Adipose tissue (tissue), 3 donors: ENCODE data around the gene NDRG4. TPM values are rescaled to one million over a fixed set of nuclear protein-coding genes. Genes with fewer than 3 reads are reported as not detected.
"Not testable (repeated sequence)": the region's sequence is repeated elsewhere in the genome, so short reads cannot be mapped to it uniquely, and the experiment has no call there.

Experiments used
- H3K27ac ChIP-seq: one replicate; pipeline ENCODE4 v1.5.1; 2013; ENCODE audit warnings: low read depth, low read length
- WGBS, 3 donors: extraction: QIAGEN DNeasy Blood & Tissue Kit; methylation state at CpG; one replicate each; pipeline ENCODE4 v1.1.7; 2013; 5-methylcytosine and 5-hydroxymethylcytosine counted together
- polyA plus RNA-seq, 3 donors: library from polyadenylated mRNA; stranded (reverse); fragments of 200-250 nt; gene quantifications; one replicate each; pipeline ENCODE4 v1.2.3, GENCODE V29; 2013
- donor health status: healthy with polysubstance abuse.
- donor health status: Bipolar disorder and iron deficiency.
- donor health status: healthy.

Gene NDRG4
- polyA plus RNA-seq, 3 donors = 5.8 to 31.7 (median 21.8) TPM

DNA sequence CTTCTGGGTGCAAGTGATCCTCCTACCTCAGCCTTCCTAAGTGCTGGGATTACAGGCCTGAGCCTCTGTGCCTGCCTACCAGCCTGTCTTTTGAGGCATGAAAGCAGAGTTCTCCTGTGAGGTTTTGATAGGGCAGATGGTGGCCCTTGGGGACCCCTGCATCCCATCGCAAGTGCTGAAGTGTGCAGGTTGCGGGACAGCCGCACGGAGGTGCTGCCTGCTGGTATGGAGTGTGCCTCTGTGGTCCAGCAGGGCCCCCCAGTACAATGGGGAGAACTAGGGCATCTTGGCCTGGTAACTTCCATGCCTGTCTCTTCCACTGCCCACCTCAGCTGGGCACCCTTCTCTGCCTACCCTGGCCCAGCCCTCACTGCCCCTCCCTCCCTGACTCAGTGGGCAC is 9.9 kb upstream of the NDRG4 start:
- no peak overlapping the region for H3K27ac ChIP-seq
- WGBS, 3 donors = 96 to 99% (median 98%) methylated on average over 4 of the region's 4 CpGs

GRCh38 chr16:58490539-58490938 is 9.4 kb upstream of the NDRG4 start:
- WGBS, 3 donors = 91 to 94% (median 91%) methylated on average over 8 of the region's 8 CpGs
- not testable (repeated sequence) for H3K27ac ChIP-seq

GRCh38 chr16:58492066-58492465 is 7.9 kb upstream of the NDRG4 start:
- 71 to 77% (median 72%) methylated on average over 4 of the region's 4 CpGs for WGBS, 3 donors
- no peak overlapping the region for H3K27ac ChIP-seq

- 46 to 64% (median 50%) methylated on average over 5 of the region's 5 CpGs for WGBS, 3 donors
Measured at GRCh38 chr16:58492735-58493134, 7.2 kb upstream of the NDRG4 start.

GRCh38 chr16:58493756-58494431 is 6.0 kb upstream of the NDRG4 start:
- H3K27ac ChIP-seq = no peak overlapping the region
- 76 to 81% (median 80%) methylated on average over 20 of the region's 20 CpGs for WGBS, 3 donors

More at GRCh38 chr16:58492735-58493134, 7.2 kb upstream of the NDRG4 start:
- no peak overlapping the region for H3K27ac ChIP-seq

- H3K27ac ChIP-seq = no peak overlapping the region
- 4 to 19% (median 5%) methylated on average over 8 of the region's 8 CpGs for WGBS, 3 donors
Measured at GRCh38 chr16:58494981-58495520, 4.9 kb upstream of the NDRG4 start.

GRCh38 chr16:58495521-58496331 is 4.2 kb upstream of the NDRG4 start:
- no peak overlapping the region for H3K27ac ChIP-seq

DNA sequence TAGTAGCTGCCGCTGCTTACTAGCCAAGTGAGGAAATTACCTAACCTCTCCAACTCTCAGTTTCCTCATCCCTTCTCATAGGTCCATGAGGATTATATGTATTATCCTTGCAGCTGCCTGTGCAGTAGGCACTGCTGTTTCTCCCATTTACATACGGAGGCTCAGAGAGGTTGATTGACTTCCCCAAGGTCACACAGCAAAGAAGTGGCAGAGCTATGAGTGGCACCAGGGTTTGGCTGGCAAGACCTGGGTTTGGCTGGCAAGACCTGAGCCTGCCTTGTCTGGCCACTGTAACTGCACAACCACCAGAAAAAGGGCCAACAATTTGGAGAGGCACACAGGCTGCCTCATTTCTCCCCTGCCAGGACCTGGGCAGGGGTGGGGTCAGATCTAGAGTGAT is 2.5 kb upstream of the NDRG4 start:
- H3K27ac ChIP-seq = no peak overlapping the region
- 63 to 72% (median 71%) methylated on average over 2 of the region's 2 CpGs for WGBS, 3 donors

More at GRCh38 chr16:58495521-58496331, 4.2 kb upstream of the NDRG4 start:
- 57 to 63% (median 58%) methylated on average over 24 of the region's 24 CpGs for whole genome bisulfite sequencing, 3 donors

DNA sequence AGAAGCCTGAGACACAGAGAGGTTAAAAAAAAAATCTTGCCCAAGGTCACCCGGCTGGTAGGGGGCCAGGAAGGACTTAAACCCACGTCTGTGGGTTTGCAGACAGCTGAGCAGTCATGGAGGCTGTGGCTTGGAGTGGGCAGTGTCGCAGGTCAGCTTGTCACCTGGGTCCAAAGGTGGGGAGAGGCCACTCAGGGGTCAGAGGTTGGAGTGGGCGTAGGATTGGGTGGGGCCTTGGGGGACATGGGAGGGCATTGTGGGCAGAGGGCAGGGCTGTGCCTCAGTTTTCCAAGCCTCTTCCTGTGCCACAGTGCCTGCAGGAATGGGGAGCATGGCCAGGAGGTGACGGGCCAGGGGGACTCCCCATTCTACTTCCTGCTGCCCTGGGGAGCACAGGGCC is 2.0 kb upstream of the NDRG4 start:
- WGBS, 3 donors = 39 to 67% (median 59%) methylated on average over 5 of the region's 5 CpGs
- no peak overlapping the region for H3K27ac ChIP-seq

DNA sequence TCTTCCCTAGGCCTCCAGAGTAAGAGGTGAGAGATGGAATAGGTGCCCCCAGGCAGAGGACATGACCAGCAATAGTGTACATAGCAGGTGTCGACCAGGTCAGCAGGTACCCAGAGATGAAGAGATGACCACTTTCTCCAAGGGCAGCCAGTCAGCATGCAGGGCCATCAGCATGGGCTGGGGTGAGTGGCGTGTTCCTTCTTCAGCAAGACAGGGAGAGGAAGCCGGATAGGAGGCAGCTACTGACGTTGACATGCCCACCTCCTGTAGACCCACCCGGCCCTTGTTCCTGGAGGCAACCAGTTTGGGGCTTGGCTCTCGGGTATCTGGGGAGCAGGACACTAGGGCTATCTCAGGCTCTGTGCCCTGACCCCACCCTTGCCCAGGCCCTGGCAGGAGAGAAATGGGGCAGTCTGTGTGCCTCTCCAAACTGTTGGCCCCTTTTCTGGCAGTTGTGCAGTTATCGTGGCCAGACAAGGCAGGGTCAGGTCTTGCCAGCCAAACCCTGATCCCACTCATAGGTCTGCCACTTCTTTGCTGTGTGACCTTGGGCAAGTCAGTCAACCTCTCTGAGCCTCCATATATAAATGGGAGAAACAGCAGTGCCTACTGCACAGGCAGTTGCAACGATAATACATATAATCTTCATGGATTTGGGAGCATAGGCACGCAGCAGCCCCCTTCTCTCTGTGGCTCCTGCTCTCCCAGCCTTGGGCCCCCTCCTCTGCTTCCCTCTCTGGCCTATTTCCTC is 1.4 kb upstream of the NDRG4 start:
- H3K27ac ChIP-seq = no peak overlapping the region
- 77 to 81% (median 80%) methylated on average over 8 to 9 of the region's 9 CpGs for WGBS, 3 donors

DNA sequence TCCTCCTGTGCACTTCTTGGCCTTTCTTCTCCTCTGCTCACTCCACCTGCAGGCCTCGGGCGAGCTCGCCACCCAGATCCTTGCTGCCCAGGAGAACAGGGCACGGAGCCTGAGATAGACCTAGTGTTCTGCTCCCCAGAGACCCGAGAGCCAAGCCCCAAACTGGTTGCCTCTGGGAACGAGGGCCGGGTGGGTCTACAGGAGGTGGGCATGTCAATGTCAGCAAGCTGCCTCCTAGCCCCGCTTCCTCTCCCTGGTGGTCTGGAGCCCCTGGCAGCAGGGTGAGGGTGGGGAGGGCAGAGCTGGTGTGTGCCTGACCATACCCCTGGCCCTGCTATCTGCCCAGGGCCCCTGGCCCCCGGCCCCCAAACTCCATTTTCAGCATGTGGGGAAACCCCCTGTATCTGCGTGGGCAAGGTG is 841 bp upstream of the NDRG4 start:
- whole genome bisulfite sequencing, 3 donors = 86 to 91% (median 89%) methylated on average over 10 of the region's 10 CpGs
- H3K27ac ChIP-seq = no peak overlapping the region

DNA sequence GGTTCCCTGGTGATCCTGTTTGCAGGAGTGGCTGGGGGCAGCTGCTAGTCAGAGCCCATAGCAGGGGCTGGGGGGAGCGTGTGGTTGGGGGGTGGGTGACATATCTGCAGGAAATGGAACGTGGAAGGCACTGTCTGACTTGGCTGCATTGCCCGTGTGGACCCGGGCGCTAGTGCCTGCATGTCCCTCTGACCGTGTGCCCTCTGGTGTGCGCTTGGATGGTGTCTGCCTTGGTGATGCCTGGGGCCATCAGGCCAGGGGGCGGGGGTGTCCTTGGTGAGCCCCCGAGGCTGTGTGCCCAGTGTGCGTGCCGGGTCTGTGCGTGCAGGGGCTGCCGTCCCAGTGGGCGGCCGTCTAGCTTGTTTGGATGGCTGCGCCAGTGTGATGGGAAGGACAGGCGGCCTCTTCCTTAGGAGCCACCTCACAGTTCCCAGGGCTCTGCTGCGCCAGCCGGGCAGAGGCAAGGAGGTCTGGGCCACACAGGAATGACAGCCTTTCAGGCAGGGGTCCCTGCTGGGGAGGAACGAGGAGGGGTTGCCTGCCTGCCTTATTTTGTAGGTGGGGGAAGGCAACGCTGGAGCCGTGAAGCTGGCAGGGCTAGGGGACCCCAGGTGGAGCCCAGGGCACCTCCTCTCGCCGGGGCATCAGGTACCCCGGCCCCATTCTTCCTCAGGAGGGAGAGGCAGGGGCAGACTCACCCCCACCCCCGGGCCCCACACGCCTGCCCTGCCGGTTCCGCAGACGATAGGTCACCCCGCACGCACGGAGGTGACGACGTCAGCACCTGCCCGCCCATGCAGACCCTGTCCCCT is 693 bp downstream of the NDRG4 start:
- H3K27ac ChIP-seq = no peak overlapping the region
- WGBS, 3 donors = 8 to 16% (median 16%) methylated on average over 33 to 36 of the region's 36 CpGs

DNA sequence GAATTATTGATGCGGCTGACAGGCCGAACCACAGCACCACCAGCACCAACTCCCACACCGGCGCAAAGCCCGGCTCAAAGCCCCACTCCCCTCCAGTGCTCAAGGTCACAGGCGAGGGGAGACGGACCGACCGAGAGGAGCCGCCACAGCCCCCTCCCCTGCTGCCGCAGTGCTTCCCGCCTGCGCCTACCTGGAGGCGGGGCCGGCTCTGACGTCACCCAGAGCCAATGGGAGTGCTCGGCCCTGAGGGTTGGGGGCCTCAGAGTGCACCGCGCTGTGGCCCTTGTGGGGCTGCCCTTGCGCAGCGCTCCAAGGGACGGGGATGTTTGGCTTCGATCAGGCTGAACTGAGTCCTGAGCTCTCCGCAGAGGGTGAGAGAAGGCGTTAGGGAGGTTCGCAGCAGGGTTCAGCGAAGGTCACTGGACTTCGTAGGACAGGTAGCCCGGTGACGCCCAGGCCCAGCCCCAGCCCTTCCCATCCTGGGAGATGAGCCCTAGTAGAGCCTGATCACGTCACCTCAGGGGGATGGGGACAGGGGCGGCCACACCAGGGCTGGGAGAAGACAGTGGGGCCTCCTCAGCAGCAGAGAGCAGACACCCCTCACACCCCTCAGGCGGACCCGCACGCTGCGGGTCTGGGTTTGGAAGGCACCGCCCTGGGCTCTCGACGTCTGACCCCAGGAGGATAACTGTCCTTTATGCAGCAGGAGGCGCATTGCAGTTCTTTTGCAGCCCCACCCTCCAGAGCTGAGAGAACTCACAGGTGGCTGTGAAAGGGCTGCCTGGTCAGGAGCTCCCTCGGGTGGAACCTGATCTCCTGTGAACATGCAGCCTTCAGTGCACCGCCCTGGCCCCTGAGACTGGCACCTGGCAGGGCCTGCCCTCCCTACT is 1.5 kb downstream of the NDRG4 start:
- no peak overlapping the region for H3K27ac ChIP-seq
- 6 to 26% (median 22%) methylated on average over 42 of the region's 42 CpGs for WGBS, 3 donors

GRCh38 chr16:58502217-58502921 is 2.4 kb downstream of the NDRG4 start:
- H3K27ac ChIP-seq = no peak overlapping the region
- 67 to 75% (median 71%) methylated on average over 8 of the region's 8 CpGs for WGBS, 3 donors

GRCh38 chr16:58503166-58503862 is 3.4 kb downstream of the NDRG4 start:
- H3K27ac ChIP-seq = no peak overlapping the region
- 87 to 90% (median 90%) methylated on average over 14 of the region's 14 CpGs for WGBS, 3 donors
